Left ventricle myocardium inferior (tissue), 1 donor: ENCODE results near the gene FBXO8. TPM values are rescaled to one million over a fixed set of nuclear protein-coding genes. Genes with fewer than 3 reads are reported as not detected.
A peak's percentile ranks its signal among the peaks of the same experiment; 100 is the strongest.

Source experiments
- DNase-seq: peaks from one replicate; pipeline ENCODE4 v3.0.0-alpha.2; 2020
- H3K27ac ChIP-seq: fragments of 200-600 bp; replicated peaks from 2 replicates; pipeline ENCODE4 v1.8.0; 2021
- H3K27me3 ChIP-seq: fragments of 200-600 bp; 2 replicates; pipeline ENCODE4 v1.8.0; 2021; ENCODE audit warnings: low read depth
- H3K36me3 ChIP-seq: fragments of 200-600 bp; 2 replicates; pipeline ENCODE4 v1.8.0; 2021
- H3K4me1 ChIP-seq: fragments of 200-600 bp; 2 replicates; pipeline ENCODE4 v1.8.0; 2021
- H3K4me3 ChIP-seq: fragments of 200-600 bp; 2 replicates; pipeline ENCODE4 v1.8.0; 2021; ENCODE audit warnings: mild to moderate bottlenecking, moderate library complexity
- H3K9me3 ChIP-seq: fragments of 200-600 bp; replicated peaks from 2 replicates; pipeline ENCODE4 v1.8.0; 2021
- CTCF ChIP-seq: fragments of 200-600 bp; IDR thresholded peaks from 2 replicates; pipeline ENCODE4 v1.8.0; 2021; ENCODE audit warnings: antibody characterized with exemption, mild to moderate bottlenecking, borderline replicate concordance
- intact Hi-C: fragments of 100-400 bp; cut with micrococcal nuclease; formaldehyde crosslinking; loops from one replicate; pipeline ENCODE4 v1.11.0; 2022
- total RNA-seq: library from RNA; stranded (reverse); fragmentation: NEBNext Ultra II Directional; extraction: Animal tissue kit (Norgen Biotek cat#: 25700); gene quantifications from one replicate; pipeline ENCODE4 v1.2.1, GENCODE V29; 2021
- donor health status: DM: no; HTN: yes; CAD: no; lungs with severe emphysema.

Gene FBXO8
- total RNA-seq, 1 donor from 2014 or later, result 29.5 TPM

GRCh38 chr4:174225349-174226049, 58.0 kb downstream of the FBXO8 start:
- TF ChIP-seq CTCF, result no peak

GRCh38 chr4:174224550-174224949, 58.9 kb downstream of the FBXO8 start:
- Histone ChIP-seq H3K36me3 (no peaks in the 10 kb centered on the region), H3K27ac (no peak overlapping the region), H3K27me3 (no peaks in the 10 kb centered on the region), H3K4me3 (no peak overlapping the region), H3K4me1 (no peaks in the 10 kb centered on the region), H3K9me3 (no peaks in the 10 kb centered on the region)
- no peak for DNase-seq
- TF ChIP-seq CTCF, result no peak
- intact Hi-C loops, result loop anchor here (10.0 kb wide), 1 partner anchor 90 kb away; no protein-coding TSS in a partner anchor

More at GRCh38 chr4:174225349-174226049, 58.0 kb downstream of the FBXO8 start:
- Histone ChIP-seq H3K27ac (no peak overlapping the region), H3K36me3 (no peaks in the 10 kb centered on the region), H3K4me1 (no peaks in the 10 kb centered on the region), H3K9me3 (no peaks in the 10 kb centered on the region), H3K27me3 (no peaks in the 10 kb centered on the region), H3K4me3 (no peak overlapping the region)
- DNase-seq, result no peak
- intact Hi-C loops, result loop anchor here (10.0 kb wide), 1 partner anchor 89 kb away; no protein-coding TSS in a partner anchor

GRCh38 chr4:174222266-174222872, 61.1 kb downstream of the FBXO8 start:
- H3K27me3 ChIP-seq, result peaks cover 22% of the 10 kb centered on the region
- peak; percentile 74 for TF ChIP-seq CTCF
- no peak for DNase-seq
- H3K9me3 ChIP-seq, result no peaks in the 10 kb centered on the region
- H3K4me1 ChIP-seq, result peaks cover 12% of the 10 kb centered on the region
- intact Hi-C loops, result loop anchor here (10.0 kb wide), 1 partner anchor 92 kb away; no protein-coding TSS in a partner anchor
- H3K4me3 ChIP-seq, result no peak overlapping the region
- no peaks in the 10 kb centered on the region for H3K36me3 ChIP-seq
- no peak overlapping the region for H3K27ac ChIP-seq

- Histone ChIP-seq H3K36me3 (no peaks in the 10 kb centered on the region), H3K9me3 (no peaks in the 10 kb centered on the region), H3K4me1 (peaks cover 47% of the 10 kb centered on the region), H3K27me3 (peaks cover 63% of the 10 kb centered on the region), H3K27ac (peak overlapping the region; percentile 81), H3K4me3 (peak overlapping the region; percentile 64)
- intact Hi-C loops, result no loop called here
- TF ChIP-seq CTCF, result no peak
- DNase-seq, result no peak
Measured at GRCh38 chr4:174218127-174218790, 65.2 kb downstream of the FBXO8 start.

GRCh38 chr4:174217273-174218126, 66.0 kb downstream of the FBXO8 start:
- H3K27me3 ChIP-seq, result peaks cover 70% of the 10 kb centered on the region
- peaks cover 47% of the 10 kb centered on the region for H3K4me1 ChIP-seq
- intact Hi-C loops, result no loop called here
- no peak for TF ChIP-seq CTCF
- H3K9me3 ChIP-seq, result no peaks in the 10 kb centered on the region
- peak overlapping the region; percentile 64 for H3K4me3 ChIP-seq
- H3K27ac ChIP-seq, result peak overlapping the region; percentile 81
- H3K36me3 ChIP-seq, result no peaks in the 10 kb centered on the region
- peak; percentile 42 for DNase-seq
